ENCODE measurements around the gene FYN. TPM values are rescaled to one million over a fixed set of nuclear protein-coding genes. Genes with fewer than 3 reads are reported as not detected.

FYN gene
- total RNA-seq, 1 experiment from 2014 or later: 18.5 TPM

GRCh38 chr6:111702268-111702667 lies 171.0 kb downstream of the FYN start:
- Histone ChIP-seq H4K20me1 (ENCODE audit: insufficient read depth) (no peaks in the 10 kb centered on the region), H2AFZ (ENCODE audit: low read depth, low read length, poor library complexity, severe bottlenecking) (no peak overlapping the region), H3K79me2 (ENCODE audit: insufficient read depth, low read length) (no peaks in the 10 kb centered on the region), H3K27me3 (ENCODE audit: insufficient read depth, low read length) (no peaks in the 10 kb centered on the region), H3K9me3 (ENCODE audit: control insufficient read depth in 1 of 2, insufficient read depth in 1 of 2, low read depth in 1 of 2, low read length in 2 of 2) (no peaks in the 10 kb centered on the region), H3K9ac (ENCODE audit: low read length) (no peak overlapping the region), H3K4me1 (ENCODE audit: control insufficient read depth in 1 of 2, insufficient read depth in 2 of 2, low read length in 2 of 2) (no peaks in the 10 kb centered on the region), H3K36me3 (ENCODE audit: control insufficient read depth in 1 of 2, insufficient read depth in 2 of 2, low read length in 2 of 2) (no peaks in the 10 kb centered on the region), H3K4me2 (ENCODE audit: low read length) (no peak overlapping the region), H3K9me2 (ENCODE audit: insufficient read depth) (no peaks in the 10 kb centered on the region), H3K4me3 (replicated peaks in 1 of 2; ENCODE audit: low read depth in 1 of 2, low read length in 2 of 2) (no peak overlapping the region), H3K27ac (ENCODE audit: low read depth, low read length) (no peak overlapping the region)
- DNase-seq (ENCODE audit: low read depth, low spot score) (no peak), ATAC-seq (no peak)
- no peak for TF ChIP-seq ZNF274 (IDR thresholded peaks at IDR 0.05; ENCODE audit: low read depth, low read length)
- TF ChIP-seq ZFX (IDR thresholded peaks at IDR 0.05): no peak
- no peak for TF ChIP-seq SIN3A (IDR thresholded peaks at IDR 0.05; ENCODE audit: low read depth)
- TF ChIP-seq TCF7L2 (IDR thresholded peaks at IDR 0.05; ENCODE audit: borderline replicate concordance, extremely low read depth, insufficient read depth, insufficient read length): no peak
- TF ChIP-seq, protein P1, sequence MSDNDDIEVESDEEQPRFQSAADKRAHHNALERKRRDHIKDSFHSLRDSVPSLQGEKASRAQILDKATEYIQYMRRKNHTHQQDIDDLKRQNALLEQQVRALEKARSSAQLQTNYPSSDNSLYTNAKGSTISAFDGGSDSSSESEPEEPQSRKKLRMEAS (IDR thresholded peaks at IDR 0.05): no peak
- TF ChIP-seq CTCF (IDR thresholded peaks at IDR 0.05 in 2 of 3, conservative IDR thresholded peaks at IDR 0.05 in 1 of 3; ENCODE audit: borderline replicate concordance in 1 of 3, insufficient read depth in 1 of 3, low read depth in 2 of 3, low read length in 2 of 3): no peak
- no peak for TF ChIP-seq POLR2AphosphoS5 (IDR thresholded peaks at IDR 0.05; ENCODE audit: low read depth, low read length)
- TF ChIP-seq CEBPB (IDR thresholded peaks at IDR 0.05; ENCODE audit: low read depth): no peak
- BruUV-seq (replicated peaks): no TSS peak
- RAD21 ChIA-PET (ENCODE audit: low non-redundant PET in 1 of 2, low total read pairs in 2 of 2, uncharacterized antibody in 2 of 2, unreplicated experiment in 2 of 2): no interaction called here
- intact Hi-C loops (cut with micrococcal nuclease): no loop called here
- CTCF ChIA-PET: no interaction called here
- POLR2A ChIA-PET: no interaction called here

DNA sequence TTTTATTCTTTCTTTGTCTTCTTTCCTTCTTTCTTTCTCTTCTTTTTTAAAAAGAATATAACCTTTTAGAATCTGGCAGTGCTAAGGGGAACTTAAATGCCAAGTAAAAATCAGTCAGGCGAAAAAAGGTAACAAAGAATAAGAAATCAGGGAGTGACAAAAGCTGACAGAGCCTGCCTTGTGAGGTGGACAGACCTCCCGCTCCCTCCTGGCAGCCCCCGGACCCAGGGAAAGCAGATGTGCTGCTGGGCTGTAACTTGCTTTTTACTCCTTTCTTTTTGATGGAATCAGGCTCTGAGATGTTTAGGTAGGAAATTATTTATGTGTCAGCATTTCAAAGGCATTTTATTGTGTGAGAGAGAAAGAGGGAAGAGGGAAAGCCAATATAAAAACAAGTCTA lies 172.1 kb downstream of the FYN start:
- ChIA-PET CTCF (no interaction called here), RAD21 (ENCODE audit: low non-redundant PET in 1 of 2, low total read pairs in 2 of 2, uncharacterized antibody in 2 of 2, unreplicated experiment in 2 of 2) (no interaction called here), POLR2A (no interaction called here)
- Histone ChIP-seq H3K4me3 (replicated peaks in 1 of 2; ENCODE audit: low read depth in 1 of 2, low read length in 2 of 2) (no peak overlapping the region), H3K4me1 (ENCODE audit: control insufficient read depth in 1 of 2, insufficient read depth in 2 of 2, low read length in 2 of 2) (no peaks in the 10 kb centered on the region), H3K27ac (ENCODE audit: low read depth, low read length) (no peak overlapping the region), H2AFZ (ENCODE audit: low read depth, low read length, poor library complexity, severe bottlenecking) (no peak overlapping the region), H4K20me1 (ENCODE audit: insufficient read depth) (no peaks in the 10 kb centered on the region), H3K4me2 (ENCODE audit: low read length) (no peak overlapping the region), H3K36me3 (ENCODE audit: control insufficient read depth in 1 of 2, insufficient read depth in 2 of 2, low read length in 2 of 2) (no peaks in the 10 kb centered on the region), H3K27me3 (ENCODE audit: insufficient read depth, low read length) (no peaks in the 10 kb centered on the region), H3K9me2 (ENCODE audit: insufficient read depth) (no peaks in the 10 kb centered on the region), H3K9ac (ENCODE audit: low read length) (no peak overlapping the region), H3K79me2 (ENCODE audit: insufficient read depth, low read length) (no peaks in the 10 kb centered on the region), H3K9me3 (ENCODE audit: control insufficient read depth in 1 of 2, insufficient read depth in 1 of 2, low read depth in 1 of 2, low read length in 2 of 2) (no peaks in the 10 kb centered on the region)
- intact Hi-C loops (cut with micrococcal nuclease): no loop called here
- BruUV-seq (replicated peaks): no TSS peak
- ATAC-seq (no peak), DNase-seq (ENCODE audit: low read depth, low spot score) (no peak)
- TF ChIP-seq, protein P2, sequence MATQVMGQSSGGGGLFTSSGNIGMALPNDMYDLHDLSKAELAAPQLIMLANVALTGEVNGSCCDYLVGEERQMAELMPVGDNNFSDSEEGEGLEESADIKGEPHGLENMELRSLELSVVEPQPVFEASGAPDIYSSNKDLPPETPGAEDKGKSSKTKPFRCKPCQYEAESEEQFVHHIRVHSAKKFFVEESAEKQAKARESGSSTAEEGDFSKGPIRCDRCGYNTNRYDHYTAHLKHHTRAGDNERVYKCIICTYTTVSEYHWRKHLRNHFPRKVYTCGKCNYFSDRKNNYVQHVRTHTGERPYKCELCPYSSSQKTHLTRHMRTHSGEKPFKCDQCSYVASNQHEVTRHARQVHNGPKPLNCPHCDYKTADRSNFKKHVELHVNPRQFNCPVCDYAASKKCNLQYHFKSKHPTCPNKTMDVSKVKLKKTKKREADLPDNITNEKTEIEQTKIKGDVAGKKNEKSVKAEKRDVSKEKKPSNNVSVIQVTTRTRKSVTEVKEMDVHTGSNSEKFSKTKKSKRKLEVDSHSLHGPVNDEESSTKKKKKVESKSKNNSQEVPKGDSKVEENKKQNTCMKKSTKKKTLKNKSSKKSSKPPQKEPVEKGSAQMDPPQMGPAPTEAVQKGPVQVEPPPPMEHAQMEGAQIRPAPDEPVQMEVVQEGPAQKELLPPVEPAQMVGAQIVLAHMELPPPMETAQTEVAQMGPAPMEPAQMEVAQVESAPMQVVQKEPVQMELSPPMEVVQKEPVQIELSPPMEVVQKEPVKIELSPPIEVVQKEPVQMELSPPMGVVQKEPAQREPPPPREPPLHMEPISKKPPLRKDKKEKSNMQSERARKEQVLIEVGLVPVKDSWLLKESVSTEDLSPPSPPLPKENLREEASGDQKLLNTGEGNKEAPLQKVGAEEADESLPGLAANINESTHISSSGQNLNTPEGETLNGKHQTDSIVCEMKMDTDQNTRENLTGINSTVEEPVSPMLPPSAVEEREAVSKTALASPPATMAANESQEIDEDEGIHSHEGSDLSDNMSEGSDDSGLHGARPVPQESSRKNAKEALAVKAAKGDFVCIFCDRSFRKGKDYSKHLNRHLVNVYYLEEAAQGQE (IDR thresholded peaks at IDR 0.05; ENCODE audit: low read depth): no peak
- TF ChIP-seq SIN3A (IDR thresholded peaks at IDR 0.05; ENCODE audit: low read depth) (no peak), POLR2AphosphoS5 (IDR thresholded peaks at IDR 0.05; ENCODE audit: low read depth, low read length) (no peak), YY1 (IDR thresholded peaks at IDR 0.05; ENCODE audit: extremely low read depth, insufficient replicate concordance, low read depth, low read length) (no peak), ATF3 (IDR thresholded peaks at IDR 0.05) (no peak), RAD21 (IDR thresholded peaks at IDR 0.05; ENCODE audit: low read depth) (no peak)
- TF ChIP-seq, protein P1 (IDR thresholded peaks at IDR 0.05): no peak
